DMS53 (cell line): ENCODE data around the gene ARHGEF7.
"Not testable (repeated sequence)": the region's sequence is repeated elsewhere in the genome, so short reads cannot be mapped to it uniquely, and the experiment has no call there.

ENCODE experiments used
- DNase-seq: peaks from one replicate; lab custom pipeline; 2025; lab: John Stamatoyannopoulos, UW

Gene ARHGEF7

GRCh38 chr13:111171112-111171511 is 56.0 kb downstream of the ARHGEF7 start:
- no peak for DNase-seq

GRCh38 chr13:111171629-111172028 is 56.5 kb downstream of the ARHGEF7 start:
- no peak for DNase-seq

GRCh38 chr13:111174377-111175114 is 59.4 kb downstream of the ARHGEF7 start:
- no peak for DNase-seq

- no peak for DNase-seq
Measured at GRCh38 chr13:111175372-111175771, 60.3 kb downstream of the ARHGEF7 start.

GRCh38 chr13:111175935-111176334 is 60.8 kb downstream of the ARHGEF7 start:
- DNase-seq: no peak

- no peak for DNase-seq
Measured at GRCh38 chr13:111176421-111176820, 61.3 kb downstream of the ARHGEF7 start.

- no peak for DNase-seq
Measured at GRCh38 chr13:111177081-111177711, 62.1 kb downstream of the ARHGEF7 start.

GRCh38 chr13:111177921-111178320 is 62.8 kb downstream of the ARHGEF7 start:
- no peak for DNase-seq

- DNase-seq: no peak
Measured at GRCh38 chr13:111178402-111178801, 63.3 kb downstream of the ARHGEF7 start.

- DNase-seq: no peak
Measured at GRCh38 chr13:111179908-111180760, 65.0 kb downstream of the ARHGEF7 start.

GRCh38 chr13:111181977-111182376 is 66.9 kb downstream of the ARHGEF7 start:
- DNase-seq: no peak

GRCh38 chr13:111183087-111183645 is 68.1 kb downstream of the ARHGEF7 start:
- DNase-seq: no peak

- no peak for DNase-seq
Measured at GRCh38 chr13:111183959-111184358, 68.8 kb downstream of the ARHGEF7 start.

GRCh38 chr13:111184458-111185401 is 69.6 kb downstream of the ARHGEF7 start:
- DNase-seq: no peak

GRCh38 chr13:111186305-111186935 is 71.3 kb downstream of the ARHGEF7 start:
- no peak for DNase-seq

GRCh38 chr13:111187960-111188541 is 72.9 kb downstream of the ARHGEF7 start:
- DNase-seq: no peak

- DNase-seq: not testable (repeated sequence)
Measured at GRCh38 chr13:111189064-111189505, 74.0 kb downstream of the ARHGEF7 start.

- DNase-seq: not testable (repeated sequence)
Measured at GRCh38 chr13:111189516-111189915, 74.4 kb downstream of the ARHGEF7 start.

- DNase-seq: not testable (repeated sequence)
Measured at GRCh38 chr13:111193223-111193622, 78.1 kb downstream of the ARHGEF7 start.

- DNase-seq: not testable (repeated sequence)
Measured at GRCh38 chr13:111194651-111195050, 79.5 kb downstream of the ARHGEF7 start.
